Measurements from ENCODE around the gene CFAP210. TPM values are rescaled to one million over a fixed set of nuclear protein-coding genes. Genes with fewer than 3 reads are reported as not detected.

The CFAP210 gene
- total and polyA plus RNA-seq, 9 of the 15 experiments (the other 6 are each of a cell fraction or from before 2014, with no cell fraction given), result 0.75 to 3.6 (median 1.3) TPM

- intact Hi-C loops (cut with micrococcal nuclease), result loop anchor here (5.0 kb wide), 1 partner anchor 98 kb away; the partner anchor contains the start of gene FASTKD1
- peaks cover 0 to 49% of the 10 kb centered on the region in 2 experiments; a peak in 3 of 5 replicates for H3K4me1 ChIP-seq (replicated peaks in 1 of 2; ENCODE audit: control insufficient read depth in 2 of 2, insufficient read depth in 2 of 2, low read length in 2 of 2)
- H3K27ac ChIP-seq (ENCODE audit: extremely low read depth, low read depth, low read length), result peak overlapping the region; percentile 65
- FAIRE-seq (peak; percentile 65), DNase-seq (ENCODE audit: extremely low read depth in 1 of 4, low spot score in 3 of 4) (peak; percentile 66 to 84 (median 76)), ATAC-seq (peak; percentile 86)
- H3K9me1 ChIP-seq (ENCODE audit: control insufficient read depth, insufficient read depth, low read length), result no peaks in the 10 kb centered on the region
- H3K4me3 ChIP-seq, result no peak overlapping the region
- in situ Hi-C loops (cut with MboI), result no loop called here
- no peaks in the 10 kb centered on the region for H3K79me2 ChIP-seq (ENCODE audit: control insufficient read depth, insufficient read depth, low read length)
- peak overlapping the region; percentile 52 for H2AFZ ChIP-seq (ENCODE audit: low read depth, low read length)
- no peak overlapping the region; a peak in 1 of 4 replicates for H3K9ac ChIP-seq (ENCODE audit: insufficient read depth in 1 of 2, low read depth in 2 of 2, low read length in 2 of 2)
- peak overlapping the region; percentile 66 for H3K4me2 ChIP-seq (ENCODE audit: insufficient read depth, low read length)
- BruUV-seq (replicated peaks), result no TSS peak
- ChIA-PET POLR2A (interaction anchor here (0.6 to 2.5 kb wide), 4 partner anchors 14 to 190 kb away, joined by 3 to 12 read pairs (median 4); partner anchors contain the start of genes CFAP210 and PHOSPHO2), CTCF (ENCODE audit: low intra/inter-chr PET ratio) (no interaction called here)
- H3K36me3 ChIP-seq (ENCODE audit: control insufficient read depth, insufficient read depth, low read length), result no peaks in the 10 kb centered on the region
- 0% methylated on average over 2 of the region's 2 CpGs for WGBS (ENCODE audit: insufficient coverage, low coverage, missing lambda C conversion rate)
- H3K27me3 ChIP-seq (ENCODE audit: control insufficient read depth in 2 of 2, insufficient read depth in 2 of 2, low read length in 2 of 2), result no peaks in the 10 kb centered on the region
- no peaks in the 10 kb centered on the region for H3K9me3 ChIP-seq (replicated peaks; ENCODE audit: control insufficient read depth, insufficient read depth, low read depth, low read length)
- H4K20me1 ChIP-seq (replicated peaks; ENCODE audit: control insufficient read depth, insufficient read depth, low read length), result no peaks in the 10 kb centered on the region
- TF ChIP-seq SAFB (IDR thresholded peaks at IDR 0.05; ENCODE audit: borderline replicate concordance, low read depth, low read length) (no peak), SIN3A (IDR thresholded peaks at IDR 0.05; ENCODE audit: borderline replicate concordance in 2 of 2, control insufficient read depth in 1 of 2, low read depth in 2 of 2, low read length in 2 of 2) (no peak), E2F6 (IDR thresholded peaks at IDR 0.05; ENCODE audit: borderline replicate concordance in 1 of 2, extremely low read depth in 1 of 2, insufficient read depth in 1 of 2, insufficient read length in 1 of 2, low read depth in 1 of 2, low read length in 1 of 2, poor library complexity in 1 of 2, severe bottlenecking in 1 of 2) (no peak), PKNOX1 (IDR thresholded peaks at IDR 0.05) (no peak; the same call in 1 of the 2 replicates), CREM (IDR thresholded peaks at IDR 0.05; ENCODE audit: low read depth) (peak; percentile 78), VEZF1 (CRISPR knock-in tag; IDR thresholded peaks at IDR 0.05) (peak; percentile 34; the same call in 1 of the 2 replicates), SP1 (CRISPR knock-in tag; IDR thresholded peaks at IDR 0.05) (0 out of 2 replicates have a peak, but pooled peaks have one; percentile 46), THRAP3 (IDR thresholded peaks at IDR 0.05; ENCODE audit: borderline replicate concordance) (no peak), POLR2AphosphoS2 (IDR thresholded peaks at IDR 0.05; ENCODE audit: low read length) (no peak), NCOA2 (IDR thresholded peaks at IDR 0.05; ENCODE audit: partially characterized antibody in 2 of 2) (no peak), ZNF639 (CRISPR knock-in tag; conservative IDR thresholded peaks at IDR 0.05 in 1 of 2, IDR thresholded peaks at IDR 0.05 in 1 of 2) (no peak; a peak in 1 of 4 replicates), CBX3 (IDR thresholded peaks at IDR 0.05; ENCODE audit: borderline replicate concordance in 1 of 2, low read length in 2 of 2) (0 out of 3 replicates have a peak, but pooled peaks of 1 of the 2 experiments have one; percentile 32), TFAP4 (CRISPR knock-in tag; IDR thresholded peaks at IDR 0.05; ENCODE audit: borderline replicate concordance) (no peak), ZFPM2 (CRISPR knock-in tag; IDR thresholded peaks at IDR 0.05) (no peak), DPF2 (IDR thresholded peaks at IDR 0.05) (peak; percentile 98)
Measured at GRCh38 chr2:169670215-169670651, 24.0 kb downstream of the CFAP210 start.
